ENCODE measurements around the gene OAS3. TPM values are rescaled to one million over a fixed set of nuclear protein-coding genes. Genes with fewer than 3 reads are reported as not detected.

OAS3 gene
- total RNA-seq, 1 experiment from 2014 or later = 29.5 TPM

- BruUV-seq (replicated peaks) = no TSS peak
- Histone ChIP-seq H4K20me1 (ENCODE audit: insufficient read depth) (no peaks in the 10 kb centered on the region), H3K4me2 (ENCODE audit: low read length) (no peak overlapping the region), H2AFZ (ENCODE audit: low read depth, low read length, poor library complexity, severe bottlenecking) (no peak overlapping the region), H3K4me1 (ENCODE audit: control insufficient read depth in 1 of 2, insufficient read depth in 2 of 2, low read length in 2 of 2) (peaks cover 14 to 27% of the 10 kb centered on the region in 2 experiments), H3K36me3 (ENCODE audit: control insufficient read depth in 1 of 2, insufficient read depth in 2 of 2, low read length in 2 of 2) (no peaks in the 10 kb centered on the region), H3K27me3 (ENCODE audit: insufficient read depth, low read length) (no peaks in the 10 kb centered on the region), H3K4me3 (replicated peaks in 1 of 2; ENCODE audit: low read depth in 1 of 2, low read length in 2 of 2) (no peak overlapping the region), H3K79me2 (ENCODE audit: insufficient read depth, low read length) (no peaks in the 10 kb centered on the region), H3K9ac (ENCODE audit: low read length) (no peak overlapping the region), H3K27ac (ENCODE audit: low read depth, low read length) (no peak overlapping the region), H3K9me2 (ENCODE audit: insufficient read depth) (no peaks in the 10 kb centered on the region), H3K9me3 (ENCODE audit: control insufficient read depth in 1 of 2, insufficient read depth in 1 of 2, low read depth in 1 of 2, low read length in 2 of 2) (no peaks in the 10 kb centered on the region)
- ATAC-seq = no peak
- DNase-seq (ENCODE audit: low read depth, low spot score) = no peak
- CTCF ChIA-PET = interaction anchor here (3.4 kb wide), 1 partner anchor 11 kb away, joined by 13 read pairs; no protein-coding TSS in a partner anchor
- TF ChIP-seq ZFX (IDR thresholded peaks at IDR 0.05) (no peak), JUND (IDR thresholded peaks at IDR 0.05) (no peak), ZBTB33 (IDR thresholded peaks at IDR 0.05; ENCODE audit: extremely low read depth, insufficient replicate concordance, low read length) (no peak), CTCF (IDR thresholded peaks at IDR 0.05 in 2 of 3, conservative IDR thresholded peaks at IDR 0.05 in 1 of 3; ENCODE audit: borderline replicate concordance in 1 of 3, insufficient read depth in 1 of 3, low read depth in 2 of 3, low read length in 2 of 3) (no peak), RAD21 (IDR thresholded peaks at IDR 0.05; ENCODE audit: low read depth) (no peak), CBX3 (IDR thresholded peaks at IDR 0.05; ENCODE audit: low read depth) (no peak), TCF7L2 (IDR thresholded peaks at IDR 0.05; ENCODE audit: borderline replicate concordance, extremely low read depth, insufficient read depth, insufficient read length) (no peak)
- RAD21 ChIA-PET (ENCODE audit: low non-redundant PET in 1 of 2, low total read pairs in 2 of 2, uncharacterized antibody in 2 of 2, unreplicated experiment in 2 of 2) = interaction anchor here in 1 of 2 experiments (0.7 kb wide), 1 partner anchor 11 kb away, joined by 3 read pairs; no protein-coding TSS in a partner anchor
- intact Hi-C loops (cut with micrococcal nuclease) = no loop called here
- POLR2A ChIA-PET = no interaction called here
These were observed 65.4 kb downstream of the OAS3 start for GRCh38 chr12:113003636-113004035.
